ENCODE results near the gene FAM20B. TPM values are rescaled to one million over a fixed set of nuclear protein-coding genes. Genes with fewer than 3 reads are reported as not detected.

Gene FAM20B
- total and polyA plus RNA-seq, 2 donors (not counting 1 experiment from before 2014, with no cell fraction given) = 5.2 to 32.8 TPM

DNA sequence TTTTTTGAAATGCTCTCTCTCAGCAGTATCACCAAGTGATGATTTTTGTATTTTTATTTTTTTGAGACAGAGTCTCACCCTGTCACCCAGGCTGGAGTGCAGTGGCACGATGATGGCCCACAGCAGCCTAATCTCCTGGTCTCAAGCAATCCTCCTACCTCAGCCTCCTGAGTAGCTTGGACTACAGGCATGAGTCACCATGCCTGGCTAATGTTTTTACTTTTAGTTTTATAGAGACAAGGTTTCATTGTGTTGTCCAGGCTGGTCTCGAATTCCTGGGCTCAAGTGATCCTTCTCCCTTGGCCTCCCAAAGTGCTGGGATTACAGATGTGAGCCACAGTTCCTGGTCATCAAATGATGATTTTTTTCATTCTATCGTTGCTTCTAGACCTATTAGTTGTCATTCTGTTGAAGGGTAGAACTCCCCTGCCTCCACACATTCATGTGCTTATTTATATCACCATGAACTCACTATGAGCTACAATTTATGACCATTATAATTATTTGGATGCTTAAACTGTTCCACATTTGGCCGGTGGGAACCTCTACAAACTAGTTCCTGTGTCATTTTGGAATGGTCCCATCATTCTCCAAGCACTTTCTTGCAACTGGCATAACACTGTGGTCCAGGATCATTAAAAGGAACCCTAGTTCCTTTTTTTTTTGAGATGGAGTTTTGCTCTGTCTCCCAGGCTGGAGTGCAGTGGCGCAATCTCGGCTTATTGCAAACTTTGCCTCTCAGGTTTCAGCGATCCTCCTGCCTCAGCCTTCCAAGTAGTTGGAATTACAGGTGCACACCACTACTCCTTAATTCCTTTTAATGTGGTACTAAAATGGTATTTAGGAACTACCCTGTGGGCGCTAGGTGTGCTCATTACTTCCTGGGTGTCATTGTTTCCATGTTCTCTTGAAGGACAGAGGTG is 35.9 kb downstream of the FAM20B start:
- WGBS (ENCODE audit: insufficient coverage) = 100% methylated on average over 1 of the region's 8 CpGs
- intact Hi-C loops (cut with micrococcal nuclease) = no loop called here
- Histone ChIP-seq H4K20me1 (ENCODE audit: control insufficient read depth, insufficient read depth, low read length, poor library complexity, severe bottlenecking) (no peaks in the 10 kb centered on the region), H3K4me3 (ENCODE audit: control extremely low read depth in 1 of 5, extremely low read depth in 1 of 5, insufficient read depth in 1 of 5, low read depth in 2 of 5, low read length in 4 of 5) (no peak overlapping the region), H3K36me3 (replicated peaks in 1 of 2; ENCODE audit: control extremely low read depth in 1 of 2, control insufficient read depth in 1 of 2, extremely low read depth in 1 of 2, insufficient read depth in 2 of 2, low read length in 1 of 2) (peaks cover 0 to 24% of the 10 kb centered on the region in 2 experiments), H2AFZ (ENCODE audit: insufficient read depth, low read depth, low read length, poor library complexity, severe bottlenecking) (no peak overlapping the region), H3K9ac (ENCODE audit: low read length) (no peak overlapping the region), H3K27ac (ENCODE audit: low read length in 2 of 2) (no peak overlapping the region), H3K4me2 (replicated peaks; ENCODE audit: low read depth, low read length, poor library complexity, severe bottlenecking) (no peak overlapping the region), H3K27me3 (replicated peaks in 1 of 4; ENCODE audit: control extremely low read depth in 1 of 4, control insufficient read depth in 3 of 4, insufficient read depth in 4 of 4, low read length in 3 of 4) (no peaks in the 10 kb centered on the region), H3K79me2 (ENCODE audit: control insufficient read depth, insufficient read depth, low read length) (no peaks in the 10 kb centered on the region), H3K4me1 (ENCODE audit: control insufficient read depth in 2 of 2, insufficient read depth in 2 of 2, low read length in 2 of 2) (no peaks in the 10 kb centered on the region), H3K9me3 (ENCODE audit: control extremely low read depth in 1 of 3, control insufficient read depth in 2 of 3, insufficient read depth in 1 of 3, low read length in 2 of 3) (peaks cover 0 to 2% (median 0%) of the 10 kb centered on the region in 3 donors)
- POLR2A ChIA-PET = no interaction called here
- CTCF ChIA-PET = no interaction called here
- no peaks in the 10 kb centered on the region for H3K4me1 Mint-ChIP-seq
- DNase-seq = no peak
- no peak for ATAC-seq (ENCODE audit: low read depth)
- H3K27me3 Mint-ChIP-seq = no peaks in the 10 kb centered on the region
- H3K4me3 Mint-ChIP-seq = no peak overlapping the region
- TF ChIP-seq EZH2 (IDR thresholded peaks at IDR 0.05; ENCODE audit: borderline replicate concordance, insufficient read depth, low read depth, low read length, poor library complexity, severe bottlenecking) = no peak
- TF ChIP-seq, protein P1, sequence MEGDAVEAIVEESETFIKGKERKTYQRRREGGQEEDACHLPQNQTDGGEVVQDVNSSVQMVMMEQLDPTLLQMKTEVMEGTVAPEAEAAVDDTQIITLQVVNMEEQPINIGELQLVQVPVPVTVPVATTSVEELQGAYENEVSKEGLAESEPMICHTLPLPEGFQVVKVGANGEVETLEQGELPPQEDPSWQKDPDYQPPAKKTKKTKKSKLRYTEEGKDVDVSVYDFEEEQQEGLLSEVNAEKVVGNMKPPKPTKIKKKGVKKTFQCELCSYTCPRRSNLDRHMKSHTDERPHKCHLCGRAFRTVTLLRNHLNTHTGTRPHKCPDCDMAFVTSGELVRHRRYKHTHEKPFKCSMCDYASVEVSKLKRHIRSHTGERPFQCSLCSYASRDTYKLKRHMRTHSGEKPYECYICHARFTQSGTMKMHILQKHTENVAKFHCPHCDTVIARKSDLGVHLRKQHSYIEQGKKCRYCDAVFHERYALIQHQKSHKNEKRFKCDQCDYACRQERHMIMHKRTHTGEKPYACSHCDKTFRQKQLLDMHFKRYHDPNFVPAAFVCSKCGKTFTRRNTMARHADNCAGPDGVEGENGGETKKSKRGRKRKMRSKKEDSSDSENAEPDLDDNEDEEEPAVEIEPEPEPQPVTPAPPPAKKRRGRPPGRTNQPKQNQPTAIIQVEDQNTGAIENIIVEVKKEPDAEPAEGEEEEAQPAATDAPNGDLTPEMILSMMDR (IDR thresholded peaks at IDR 0.05) = no peak
- H3K9me3 Mint-ChIP-seq (ENCODE audit: insufficient read depth) = no peaks in the 10 kb centered on the region
- H3K27ac Mint-ChIP-seq = no peak overlapping the region

DNA sequence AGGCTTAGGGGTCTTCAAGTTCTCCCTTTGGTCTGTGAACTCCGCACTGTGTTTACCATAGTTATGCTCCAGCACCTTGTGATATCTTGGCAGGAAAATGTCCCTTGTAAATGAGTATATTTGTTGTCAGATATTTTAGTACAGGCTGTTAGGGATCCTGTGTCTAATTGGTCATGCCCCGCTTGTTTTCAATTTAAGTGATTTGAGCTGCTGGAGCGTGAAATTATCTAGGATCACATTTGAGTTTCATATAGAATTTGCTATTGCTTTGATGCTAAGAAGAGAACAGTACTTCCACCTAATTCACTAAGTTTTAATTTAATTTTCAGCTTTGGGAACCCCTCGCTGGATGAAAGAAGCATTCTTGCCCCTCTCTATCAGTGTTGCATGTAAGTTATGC is 40.8 kb downstream of the FAM20B start:
- Mint-ChIP-seq H3K27me3 (no peaks in the 10 kb centered on the region), H3K9me3 (ENCODE audit: insufficient read depth) (no peaks in the 10 kb centered on the region), H3K4me3 (no peak overlapping the region), H3K4me1 (no peaks in the 10 kb centered on the region), H3K27ac (no peak overlapping the region)
- Histone ChIP-seq H3K36me3 (replicated peaks in 1 of 2; ENCODE audit: control extremely low read depth in 1 of 2, control insufficient read depth in 1 of 2, extremely low read depth in 1 of 2, insufficient read depth in 2 of 2, low read length in 1 of 2) (peaks cover 0 to 17% of the 10 kb centered on the region in 2 experiments), H3K79me2 (ENCODE audit: control insufficient read depth, insufficient read depth, low read length) (no peaks in the 10 kb centered on the region), H3K4me2 (replicated peaks; ENCODE audit: low read depth, low read length, poor library complexity, severe bottlenecking) (no peak overlapping the region), H3K27ac (ENCODE audit: low read length in 2 of 2) (no peak overlapping the region), H3K4me1 (ENCODE audit: control insufficient read depth in 2 of 2, insufficient read depth in 2 of 2, low read length in 2 of 2) (no peaks in the 10 kb centered on the region), H3K9ac (ENCODE audit: low read length) (no peak overlapping the region), H3K27me3 (replicated peaks in 1 of 4; ENCODE audit: control extremely low read depth in 1 of 4, control insufficient read depth in 3 of 4, insufficient read depth in 4 of 4, low read length in 3 of 4) (no peaks in the 10 kb centered on the region), H4K20me1 (ENCODE audit: control insufficient read depth, insufficient read depth, low read length, poor library complexity, severe bottlenecking) (no peaks in the 10 kb centered on the region), H3K9me3 (ENCODE audit: control extremely low read depth in 1 of 3, control insufficient read depth in 2 of 3, insufficient read depth in 1 of 3, low read length in 2 of 3) (no peaks in the 10 kb centered on the region), H3K4me3 (ENCODE audit: control extremely low read depth in 1 of 5, extremely low read depth in 1 of 5, insufficient read depth in 1 of 5, low read depth in 2 of 5, low read length in 4 of 5) (no peak overlapping the region), H2AFZ (ENCODE audit: insufficient read depth, low read depth, low read length, poor library complexity, severe bottlenecking) (no peak overlapping the region)
- intact Hi-C loops (cut with micrococcal nuclease) = no loop called here
- DNase-seq = no peak
- TF ChIP-seq EZH2 (IDR thresholded peaks at IDR 0.05; ENCODE audit: borderline replicate concordance, insufficient read depth, low read depth, low read length, poor library complexity, severe bottlenecking) = no peak
- TF ChIP-seq, protein P1 (IDR thresholded peaks at IDR 0.05) = no peak
- CTCF ChIA-PET = no interaction called here
- POLR2A ChIA-PET = no interaction called here
- ATAC-seq (ENCODE audit: low read depth) = no peak
- WGBS (ENCODE audit: insufficient coverage) = 100% methylated on average over 1 of the region's 4 CpGs

All from B cell (primary cell).